Caco-2 (cell line): ENCODE measurements around the gene PLA2G4D. TPM values are rescaled to one million over a fixed set of nuclear protein-coding genes. Genes with fewer than 3 reads are reported as not detected.

Experiments used
- BruUV-seq: library from RNA; stranded (reverse); fragments of 400-500 nt; replicated peaks from 2 replicates; lab custom pipeline; 2021; lab: Mats Ljungman, UMichigan
- CTCF ChIA-PET: fragments of 300-600 bp; sonication (Branson Sonifier 250); formaldehyde crosslinking; loops from one replicate; lab custom pipeline; 2022; ENCODE audit warnings: antibody characterized with exemption; lab: Charles Lee
- POLR2A ChIA-PET: fragments of 300-600 bp; sonication (Branson Sonifier 250); formaldehyde crosslinking; loops from one replicate; lab custom pipeline; 2022; ENCODE audit warnings: antibody characterized with exemption; lab: Charles Lee
- DNase-seq, 2 experiments: peaks; one replicate each; pipeline versions ENCODE4 v3.0.0 to v3.0.0-alpha.2; 2020 to 2022
- H3K27me3 ChIP-seq: replicated peaks from 2 replicates; pipeline ENCODE4 v1.6.0; 2011; ENCODE audit warnings: low read length; ENCODE audit not compliant: control insufficient read depth, insufficient read depth
- H3K36me3 ChIP-seq: 2 replicates; pipeline ENCODE4 v1.5.1; 2011; ENCODE audit warnings: low read length; ENCODE audit not compliant: control insufficient read depth, insufficient read depth
- H3K4me1 ChIP-seq: fragments of 250-450 bp; sonication (Bioruptor Pico); 2 replicates; pipeline ENCODE4 v1.5.1; 2020; ENCODE audit warnings: mild to moderate bottlenecking
- H3K4me3 ChIP-seq: 2 replicates; pipeline ENCODE4 v1.5.1; 2011; ENCODE audit warnings: low read depth, mild to moderate bottlenecking, control low read depth, low read length
- H3K9me3 ChIP-seq: fragments of 250-450 bp; sonication (Bioruptor Pico); 2 replicates; pipeline ENCODE4 v1.5.1; 2020; ENCODE audit warnings: mild to moderate bottlenecking, moderate library complexity
- H3K27ac Mint-ChIP-seq: one replicate; pipeline ENCODE4 v1.8.0; 2022; ENCODE audit warnings: mixed read lengths; ENCODE audit not compliant: unreplicated experiment
- H3K27me3 Mint-ChIP-seq: one replicate; pipeline ENCODE4 v1.8.0; 2022; ENCODE audit warnings: mixed read lengths; ENCODE audit not compliant: insufficient read depth, unreplicated experiment
- H3K36me3 Mint-ChIP-seq: one replicate; pipeline ENCODE4 v1.8.0; 2022; ENCODE audit warnings: mild to moderate bottlenecking, mixed read lengths; ENCODE audit not compliant: insufficient read depth, unreplicated experiment
- H3K4me1 Mint-ChIP-seq: one replicate; pipeline ENCODE4 v1.8.0; 2022; ENCODE audit warnings: low read depth, mixed read lengths; ENCODE audit not compliant: unreplicated experiment
- H3K4me3 Mint-ChIP-seq: one replicate; pipeline ENCODE4 v1.8.0; 2022; ENCODE audit warnings: mild to moderate bottlenecking, moderate library complexity, mixed read lengths; ENCODE audit not compliant: unreplicated experiment
- H3K9me3 Mint-ChIP-seq: one replicate; pipeline ENCODE4 v1.8.0; 2022; ENCODE audit warnings: mixed read lengths; ENCODE audit not compliant: unreplicated experiment
- intact Hi-C: fragments of 100-400 bp; cut with micrococcal nuclease; formaldehyde crosslinking; loops from one replicate; pipeline ENCODE4 v1.10.0; 2022; ENCODE audit not compliant: unreplicated experiment
- total RNA-seq: library from RNA; stranded (reverse); gene quantifications from 2 replicates; pipeline ENCODE4 v1.2.3, GENCODE V29; 2022
- TF ChIP-seq, protein P1 (sequence below), 2 experiments: fragments of 200-600 bp in 1 of 2; IDR thresholded peaks; 1 replicate in 1 of 2; 2 replicates in 1 of 2; pipeline versions ENCODE4 v1.5.1 to v1.8.0; 2011 to 2022; ENCODE audit warnings: antibody characterized with exemption in 1 of 2, control low read depth in 1 of 2, inconsistent platforms in 1 of 2, low read depth in 1 of 2, low read length in 1 of 2, mild to moderate bottlenecking in 1 of 2, moderate library complexity in 1 of 2; ENCODE audit not compliant: insufficient read depth in 1 of 2, severe bottlenecking in 1 of 2, unreplicated experiment in 1 of 2

Gene PLA2G4D
- total RNA-seq, 1 experiment from 2014 or later = not detected

DNA sequence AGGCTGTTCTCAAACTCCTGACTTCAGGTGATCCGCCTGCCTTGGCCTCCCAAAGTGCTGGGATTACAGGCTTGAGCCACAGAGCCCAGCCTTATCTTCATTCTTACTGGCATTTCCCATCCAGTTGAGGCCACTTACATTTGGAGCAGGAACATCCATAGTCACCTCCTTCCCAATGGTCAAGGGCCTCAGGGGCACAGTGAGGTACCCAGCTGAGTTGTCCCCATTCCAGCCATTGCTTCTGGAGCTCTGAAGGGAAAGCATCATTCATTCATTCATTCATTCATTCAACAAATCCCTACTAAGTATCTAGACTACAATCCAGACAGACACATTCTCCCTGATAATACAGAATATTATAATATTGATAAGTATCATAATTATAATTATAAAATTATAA is 12.2 kb downstream of the PLA2G4D start:
- H3K27ac Mint-ChIP-seq = no peak overlapping the region
- no peaks in the 10 kb centered on the region for H3K9me3 ChIP-seq
- no peaks in the 10 kb centered on the region for H3K36me3 ChIP-seq
- H3K4me3 Mint-ChIP-seq = no peak overlapping the region
- POLR2A ChIA-PET = no interaction called here
- peaks cover 5% of the 10 kb centered on the region; the same call in 1 of the 2 replicates for H3K4me1 ChIP-seq
- DNase-seq = no peak
- TF ChIP-seq, protein P1, sequence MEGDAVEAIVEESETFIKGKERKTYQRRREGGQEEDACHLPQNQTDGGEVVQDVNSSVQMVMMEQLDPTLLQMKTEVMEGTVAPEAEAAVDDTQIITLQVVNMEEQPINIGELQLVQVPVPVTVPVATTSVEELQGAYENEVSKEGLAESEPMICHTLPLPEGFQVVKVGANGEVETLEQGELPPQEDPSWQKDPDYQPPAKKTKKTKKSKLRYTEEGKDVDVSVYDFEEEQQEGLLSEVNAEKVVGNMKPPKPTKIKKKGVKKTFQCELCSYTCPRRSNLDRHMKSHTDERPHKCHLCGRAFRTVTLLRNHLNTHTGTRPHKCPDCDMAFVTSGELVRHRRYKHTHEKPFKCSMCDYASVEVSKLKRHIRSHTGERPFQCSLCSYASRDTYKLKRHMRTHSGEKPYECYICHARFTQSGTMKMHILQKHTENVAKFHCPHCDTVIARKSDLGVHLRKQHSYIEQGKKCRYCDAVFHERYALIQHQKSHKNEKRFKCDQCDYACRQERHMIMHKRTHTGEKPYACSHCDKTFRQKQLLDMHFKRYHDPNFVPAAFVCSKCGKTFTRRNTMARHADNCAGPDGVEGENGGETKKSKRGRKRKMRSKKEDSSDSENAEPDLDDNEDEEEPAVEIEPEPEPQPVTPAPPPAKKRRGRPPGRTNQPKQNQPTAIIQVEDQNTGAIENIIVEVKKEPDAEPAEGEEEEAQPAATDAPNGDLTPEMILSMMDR (IDR thresholded peaks at IDR 0.05; ENCODE audit: insufficient read depth in 1 of 2, low read depth in 1 of 2, low read length in 1 of 2, severe bottlenecking in 1 of 2, unreplicated experiment in 1 of 2) = no peak
- BruUV-seq = no TSS peak
- H3K9me3 Mint-ChIP-seq = no peaks in the 10 kb centered on the region
- no peaks in the 10 kb centered on the region for H3K27me3 Mint-ChIP-seq
- H3K27me3 ChIP-seq = no peaks in the 10 kb centered on the region
- intact Hi-C loops = loop anchor here (5.0 kb wide), 1 partner anchor 310 kb away; the partner anchor contains the start of gene MAPKBP1
- H3K4me3 ChIP-seq = no peak overlapping the region
- CTCF ChIA-PET = no interaction called here
- no peaks in the 10 kb centered on the region for H3K36me3 Mint-ChIP-seq
- H3K4me1 Mint-ChIP-seq = peaks cover 15% of the 10 kb centered on the region

DNA sequence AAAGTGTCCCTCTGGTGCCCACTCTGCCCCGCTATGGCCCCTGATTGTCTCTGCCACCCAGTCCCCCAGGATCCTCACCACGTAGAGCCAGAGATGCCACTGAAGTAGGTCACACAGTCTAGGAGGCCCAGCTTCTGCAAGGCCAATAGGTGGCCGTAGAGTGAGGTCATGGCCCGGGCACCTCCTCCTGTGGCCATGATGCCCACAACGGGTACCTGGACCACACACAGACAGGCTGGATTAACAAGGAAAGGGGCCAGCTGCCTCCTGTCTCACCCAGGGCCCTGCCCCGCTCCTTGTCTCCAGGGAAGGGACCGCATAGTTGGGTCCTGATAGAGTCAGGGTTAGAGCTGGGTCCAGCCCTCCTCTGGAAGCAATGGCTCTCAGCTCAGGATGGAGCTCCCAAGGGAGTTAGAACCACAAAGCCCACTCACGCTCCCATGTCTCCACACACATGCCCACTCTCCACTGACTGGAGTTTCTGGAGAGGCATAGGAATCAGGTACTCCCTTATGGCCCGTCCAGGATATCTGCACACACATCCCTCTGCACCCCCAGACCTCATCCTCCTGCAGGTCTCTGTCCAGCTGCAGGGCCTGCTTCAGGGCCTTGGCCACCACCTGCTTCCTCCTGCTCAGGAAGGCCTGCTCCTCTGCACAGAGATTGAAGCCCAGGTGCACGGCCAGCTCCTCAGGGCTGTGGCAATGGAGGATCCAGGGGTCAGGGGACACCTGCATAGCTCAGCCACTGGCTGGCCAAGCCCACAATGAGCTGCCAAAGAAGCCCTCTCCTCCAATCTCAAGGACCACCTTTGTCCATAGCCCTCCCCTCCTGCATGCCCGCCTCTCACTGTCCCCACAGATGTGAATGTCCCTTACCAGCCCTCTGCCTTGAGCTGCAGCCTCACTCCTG is 13.2 kb downstream of the PLA2G4D start:
- H3K27me3 ChIP-seq = no peaks in the 10 kb centered on the region
- Mint-ChIP-seq H3K9me3 (no peaks in the 10 kb centered on the region), H3K27me3 (no peaks in the 10 kb centered on the region), H3K4me3 (no peak overlapping the region), H3K36me3 (no peaks in the 10 kb centered on the region), H3K4me1 (peaks cover 15% of the 10 kb centered on the region), H3K27ac (no peak overlapping the region)
- CTCF ChIA-PET = interaction anchor here (0.6 to 1.3 kb wide), 2 partner anchors 184 to 219 kb away, joined by 3 read pairs; no protein-coding TSS in a partner anchor
- TF ChIP-seq, protein P1 (IDR thresholded peaks at IDR 0.05; ENCODE audit: insufficient read depth in 1 of 2, low read depth in 1 of 2, low read length in 1 of 2, severe bottlenecking in 1 of 2, unreplicated experiment in 1 of 2) = no peak
- H3K4me1 ChIP-seq = peaks cover 5% of the 10 kb centered on the region; the same call in 1 of the 2 replicates
- POLR2A ChIA-PET = no interaction called here
- H3K9me3 ChIP-seq = no peaks in the 10 kb centered on the region
- no TSS peak for BruUV-seq
- intact Hi-C loops = loop anchor here (5.0 kb wide), 1 partner anchor 309 kb away; the partner anchor contains the start of gene MAPKBP1
- H3K36me3 ChIP-seq = no peaks in the 10 kb centered on the region
- H3K4me3 ChIP-seq = no peak overlapping the region
- DNase-seq = no peak

DNA sequence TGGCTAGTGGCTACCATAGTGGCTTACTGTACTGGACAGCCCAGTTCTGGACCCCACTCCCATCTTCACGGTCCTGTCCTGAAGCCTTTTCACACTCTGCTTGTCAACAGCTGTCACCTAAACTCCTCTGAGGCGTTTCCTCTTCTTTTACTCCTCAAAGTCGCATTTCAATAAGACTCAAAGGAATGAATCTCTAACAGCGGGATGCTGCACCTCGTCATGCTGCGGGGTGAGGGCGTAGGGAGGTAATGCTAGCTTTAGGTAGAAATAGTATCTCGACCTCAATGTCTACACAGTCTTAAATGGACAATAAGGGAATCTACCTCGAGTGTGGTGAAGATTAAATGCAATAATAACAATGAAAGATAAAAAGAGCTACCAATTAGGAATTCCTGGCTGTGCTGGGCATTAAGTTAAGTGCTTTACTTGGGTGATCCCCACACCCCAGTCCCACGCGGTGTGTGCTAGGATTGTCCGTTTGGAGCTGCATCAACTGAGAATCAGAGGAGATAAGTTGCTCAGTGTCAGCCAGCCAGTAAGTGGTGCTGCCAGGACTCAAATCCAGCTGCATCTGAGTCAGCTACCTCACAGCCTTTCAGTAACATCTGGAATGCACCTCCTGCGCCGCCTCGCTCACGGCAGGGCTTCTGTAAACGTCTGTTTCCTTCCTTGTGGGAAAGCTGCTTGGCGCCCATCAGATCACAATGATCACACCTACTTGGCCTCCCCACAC is 14.0 kb downstream of the PLA2G4D start:
- DNase-seq = peak in 1 of 2 experiments; percentile 27
- no peaks in the 10 kb centered on the region for H3K27me3 ChIP-seq
- TF ChIP-seq, protein P1 (IDR thresholded peaks at IDR 0.05; ENCODE audit: insufficient read depth in 1 of 2, low read depth in 1 of 2, low read length in 1 of 2, severe bottlenecking in 1 of 2, unreplicated experiment in 1 of 2) = no peak
- no TSS peak for BruUV-seq
- Mint-ChIP-seq H3K4me3 (no peak overlapping the region), H3K27ac (no peak overlapping the region), H3K27me3 (no peaks in the 10 kb centered on the region), H3K36me3 (no peaks in the 10 kb centered on the region), H3K4me1 (peaks cover 15% of the 10 kb centered on the region), H3K9me3 (no peaks in the 10 kb centered on the region)
- H3K4me1 ChIP-seq = peaks cover 5% of the 10 kb centered on the region; the same call in 1 of the 2 replicates
- H3K9me3 ChIP-seq = no peaks in the 10 kb centered on the region
- H3K36me3 ChIP-seq = no peaks in the 10 kb centered on the region
- no peak overlapping the region for H3K4me3 ChIP-seq
- POLR2A ChIA-PET = no interaction called here
- intact Hi-C loops = loop anchor here (5.0 kb wide), 1 partner anchor 308 kb away; the partner anchor contains the start of gene MAPKBP1
- CTCF ChIA-PET = interaction anchor here (1.3 kb wide), 1 partner anchor 218 kb away, joined by 3 read pairs; no protein-coding TSS in a partner anchor
